Adipocyte (in vitro differentiated cells): Measurements from ENCODE around the gene ELAVL4.

ENCODE experiments used
- DNase-seq: peaks from one replicate; pipeline ENCODE4 v3.0.0-alpha.2; 2015; ENCODE audit warnings: low read depth
- H3K27me3 ChIP-seq: replicated peaks from 2 replicates; pipeline ENCODE4 v1.7.0; 2013; ENCODE audit warnings: mild to moderate bottlenecking, low read length, moderate library complexity; ENCODE audit not compliant: control insufficient read depth, insufficient read depth
- H3K36me3 ChIP-seq: 2 replicates; pipeline ENCODE4 v1.7.0; 2013; ENCODE audit warnings: low read length, mild to moderate bottlenecking, moderate library complexity; ENCODE audit not compliant: control insufficient read depth, insufficient read depth, severe bottlenecking
- H3K4me1 ChIP-seq: 2 replicates; pipeline ENCODE4 v1.7.0; 2013; ENCODE audit warnings: mild to moderate bottlenecking, low read length, moderate library complexity; ENCODE audit not compliant: control insufficient read depth, insufficient read depth
- H3K4me3 ChIP-seq: 2 replicates; pipeline ENCODE4 v1.7.0; 2013; ENCODE audit warnings: mild to moderate bottlenecking, low read length, moderate library complexity
- H3K9ac ChIP-seq: 2 replicates; pipeline ENCODE4 v1.7.0; 2013; ENCODE audit warnings: mild to moderate bottlenecking, low read length, moderate library complexity
- H3K9me3 ChIP-seq: 2 replicates; pipeline ENCODE4 v1.7.0; 2013; ENCODE audit warnings: mild to moderate bottlenecking, low read length, moderate library complexity; ENCODE audit not compliant: control insufficient read depth

ELAVL4 gene

GRCh38 chr1:50214717-50215116, 106.0 kb downstream of the ELAVL4 start:
- no peak for DNase-seq
- H3K9me3 ChIP-seq = peaks cover 3% of the 10 kb centered on the region
- no peaks in the 10 kb centered on the region for H3K36me3 ChIP-seq
- H3K9ac ChIP-seq = no peak overlapping the region
- H3K4me3 ChIP-seq = no peak overlapping the region
- H3K27me3 ChIP-seq = no peaks in the 10 kb centered on the region
- peaks cover 2% of the 10 kb centered on the region for H3K4me1 ChIP-seq

- no peak overlapping the region for H3K4me3 ChIP-seq
- DNase-seq = no peak
- no peaks in the 10 kb centered on the region for H3K4me1 ChIP-seq
- H3K36me3 ChIP-seq = no peaks in the 10 kb centered on the region
- no peaks in the 10 kb centered on the region for H3K27me3 ChIP-seq
- H3K9me3 ChIP-seq = peaks cover 3% of the 10 kb centered on the region
- H3K9ac ChIP-seq = no peak overlapping the region
Measured at GRCh38 chr1:50218344-50219120, 109.8 kb downstream of the ELAVL4 start.

GRCh38 chr1:50228871-50229384, 120.2 kb downstream of the ELAVL4 start:
- peaks cover 12% of the 10 kb centered on the region for H3K9me3 ChIP-seq
- no peaks in the 10 kb centered on the region for H3K36me3 ChIP-seq
- peaks cover 2% of the 10 kb centered on the region for H3K27me3 ChIP-seq
- H3K9ac ChIP-seq = no peak overlapping the region
- no peak overlapping the region for H3K4me3 ChIP-seq
- DNase-seq = no peak
- peaks cover 5% of the 10 kb centered on the region for H3K4me1 ChIP-seq

- Histone ChIP-seq H3K36me3 (no peaks in the 10 kb centered on the region), H3K9ac (no peak overlapping the region), H3K9me3 (peaks cover 4% of the 10 kb centered on the region), H3K27me3 (peaks cover 2% of the 10 kb centered on the region), H3K4me3 (no peak overlapping the region), H3K4me1 (peaks cover 5% of the 10 kb centered on the region)
- DNase-seq = no peak
Measured at GRCh38 chr1:50231209-50231608, 122.5 kb downstream of the ELAVL4 start.

- H3K4me1 ChIP-seq = peaks cover 5% of the 10 kb centered on the region
- H3K9me3 ChIP-seq = peaks cover 4% of the 10 kb centered on the region
Measured at GRCh38 chr1:50232336-50232735, 123.6 kb downstream of the ELAVL4 start.

GRCh38 chr1:50236656-50237055, 127.9 kb downstream of the ELAVL4 start:
- H3K36me3 ChIP-seq = no peaks in the 10 kb centered on the region
- H3K4me1 ChIP-seq = no peaks in the 10 kb centered on the region
- no peak overlapping the region for H3K9ac ChIP-seq
- H3K4me3 ChIP-seq = no peak overlapping the region
- H3K9me3 ChIP-seq = peaks cover 4% of the 10 kb centered on the region
- H3K27me3 ChIP-seq = no peaks in the 10 kb centered on the region
- no peak for DNase-seq

More at GRCh38 chr1:50232336-50232735, 123.6 kb downstream of the ELAVL4 start:
- no peak overlapping the region for H3K9ac ChIP-seq
- DNase-seq = no peak
- H3K4me3 ChIP-seq = no peak overlapping the region
- H3K27me3 ChIP-seq = peaks cover 2% of the 10 kb centered on the region
- no peaks in the 10 kb centered on the region for H3K36me3 ChIP-seq

GRCh38 chr1:50237056-50237455, 128.3 kb downstream of the ELAVL4 start:
- no peaks in the 10 kb centered on the region for H3K4me1 ChIP-seq
- peaks cover 4% of the 10 kb centered on the region for H3K9me3 ChIP-seq
- DNase-seq = no peak
- H3K9ac ChIP-seq = no peak overlapping the region
- H3K4me3 ChIP-seq = no peak overlapping the region
- no peaks in the 10 kb centered on the region for H3K27me3 ChIP-seq
- H3K36me3 ChIP-seq = no peaks in the 10 kb centered on the region

GRCh38 chr1:50243939-50244338, 135.2 kb downstream of the ELAVL4 start:
- Histone ChIP-seq H3K4me1 (peaks cover 7% of the 10 kb centered on the region), H3K9me3 (no peaks in the 10 kb centered on the region), H3K36me3 (no peaks in the 10 kb centered on the region), H3K27me3 (peaks cover 3% of the 10 kb centered on the region), H3K9ac (no peak overlapping the region), H3K4me3 (no peak overlapping the region)
- no peak for DNase-seq

GRCh38 chr1:50246869-50247268, 138.1 kb downstream of the ELAVL4 start:
- Histone ChIP-seq H3K4me1 (peaks cover 7% of the 10 kb centered on the region), H3K27me3 (peaks cover 3% of the 10 kb centered on the region), H3K9me3 (no peaks in the 10 kb centered on the region), H3K36me3 (no peaks in the 10 kb centered on the region), H3K4me3 (no peak overlapping the region), H3K9ac (no peak overlapping the region)
- peak; percentile 1 for DNase-seq

GRCh38 chr1:50251702-50252101, 143.0 kb downstream of the ELAVL4 start:
- Histone ChIP-seq H3K4me1 (peaks cover 7% of the 10 kb centered on the region), H3K36me3 (no peaks in the 10 kb centered on the region), H3K27me3 (no peaks in the 10 kb centered on the region), H3K9me3 (no peaks in the 10 kb centered on the region), H3K4me3 (no peak overlapping the region), H3K9ac (no peak overlapping the region)
- DNase-seq = no peak

GRCh38 chr1:50252196-50252595, 143.5 kb downstream of the ELAVL4 start:
- peaks cover 3% of the 10 kb centered on the region for H3K4me1 ChIP-seq
- no peak for DNase-seq
- no peaks in the 10 kb centered on the region for H3K27me3 ChIP-seq
- no peak overlapping the region for H3K9ac ChIP-seq
- H3K36me3 ChIP-seq = no peaks in the 10 kb centered on the region
- no peak overlapping the region for H3K4me3 ChIP-seq
- no peaks in the 10 kb centered on the region for H3K9me3 ChIP-seq
